ENCODE measurements around the gene C19orf44. TPM values are rescaled to one million over a fixed set of nuclear protein-coding genes. Genes with fewer than 3 reads are reported as not detected.

The C19orf44 gene
- total and polyA plus RNA-seq, 2 of the 4 experiments (the other 2 are of a cell fraction): 1.4 to 3.8 TPM

DNA sequence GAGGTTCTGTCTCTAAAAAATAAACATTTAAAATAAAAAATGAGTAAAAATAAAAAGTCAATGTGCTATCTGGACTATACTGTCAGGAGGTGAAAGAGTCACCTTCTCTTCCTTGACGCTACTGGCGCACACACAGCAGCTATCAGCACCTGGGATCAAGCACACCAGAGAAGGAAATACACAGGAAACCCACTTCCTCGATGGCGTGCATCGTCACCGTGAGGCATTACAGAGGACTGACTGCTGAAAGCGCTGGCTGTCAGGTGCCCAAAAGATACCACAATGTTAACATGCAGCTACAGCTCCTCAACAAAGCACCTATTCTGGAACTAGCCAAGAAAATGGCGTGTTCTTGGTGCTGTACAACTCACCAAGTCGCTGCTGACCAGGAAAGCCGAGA is 70.0 kb downstream of the C19orf44 start:
- dilution Hi-C loops (cut with HindIII; ENCODE audit: low sequenced_read_pairs, unreplicated experiment): no loop called here
- Histone ChIP-seq H3K9me3 (ENCODE audit: control insufficient read depth, insufficient read depth, low read length) (no peaks in the 10 kb centered on the region), H3K4me2 (ENCODE audit: low read depth, low read length) (no peak overlapping the region), H3K14ac (replicated peaks; ENCODE audit: low read depth, low read length) (no peak overlapping the region), H3K56ac (ENCODE audit: extremely low read depth, insufficient read depth, low read length) (no peak overlapping the region), H2AFZ (replicated peaks; ENCODE audit: low read length, poor library complexity) (no peak overlapping the region), H2BK120ac (ENCODE audit: low read depth, low read length) (no peak overlapping the region), H3K27me3 (ENCODE audit: control insufficient read depth, insufficient read depth, low read length) (no peaks in the 10 kb centered on the region), H3K36me3 (ENCODE audit: control insufficient read depth, insufficient read depth, low read length) (peaks cover 54% of the 10 kb centered on the region), H3K18ac (ENCODE audit: low read depth, low read length) (no peak overlapping the region), H2BK5ac (ENCODE audit: low read depth, low read length, poor library complexity, severe bottlenecking) (no peak overlapping the region), H3K9me1 (ENCODE audit: insufficient read depth, low read length) (peaks cover 13% of the 10 kb centered on the region), H2BK15ac (ENCODE audit: low read depth, low read length) (no peak overlapping the region), H4K5ac (ENCODE audit: low read depth, low read length) (no peak overlapping the region), H3K27ac (ENCODE audit: insufficient read depth, low read length) (no peak overlapping the region), H3K4me1 (ENCODE audit: control insufficient read depth, insufficient read depth, low read length) (peaks cover 4% of the 10 kb centered on the region), H4K20me1 (ENCODE audit: insufficient read depth, low read length) (peaks cover 9% of the 10 kb centered on the region), H3K4ac (ENCODE audit: low read depth, low read length) (no peak overlapping the region), H2AK5ac (ENCODE audit: low read depth, low read length) (no peak overlapping the region), H3K79me1 (ENCODE audit: low read depth in 1 of 2, low read length in 2 of 2) (peaks cover 28 to 64% of the 10 kb centered on the region in 2 experiments), H2BK20ac (ENCODE audit: low read depth, low read length) (no peak overlapping the region), H4K91ac (ENCODE audit: insufficient read depth, low read depth, low read length) (no peak overlapping the region), H3K9ac (ENCODE audit: low read depth, low read length) (no peak overlapping the region), H2AK9ac (replicated peaks; ENCODE audit: low read depth, low read length, poor library complexity) (no peak overlapping the region), H3K4me3 (ENCODE audit: insufficient read depth, low read depth, low read length) (no peak overlapping the region), H4K8ac (ENCODE audit: low read depth in 2 of 2, low read length in 2 of 2) (no peak overlapping the region), H3K23ac (ENCODE audit: low read depth, low read length) (no peak overlapping the region)
- in situ Hi-C loops (cut with MboI; ENCODE audit: low sequenced_read_pairs): no loop called here
- no peak for ATAC-seq (ENCODE audit: low read depth)
- ChIA-PET POLR2A (ENCODE audit: unreplicated experiment) (no interaction called here), CTCF (no interaction called here)
- 97% methylated on average over 6 of the region's 10 CpGs; no CpG with 5 or more reads in 1 of the 2 experiments for WGBS, 2 experiments (ENCODE audit: extremely low coverage in 2 of 2, insufficient read length in 1 of 2)
- DNase-seq: no peak
- intact Hi-C loops (cut with micrococcal nuclease): no loop called here
- TF ChIP-seq RFX5 (IDR thresholded peaks at IDR 0.05; ENCODE audit: low read depth, low read length) (no peak), MAFK (IDR thresholded peaks at IDR 0.05; ENCODE audit: low read depth, low read length) (no peak), SMC3 (IDR thresholded peaks at IDR 0.05; ENCODE audit: low read depth, low read length) (no peak), MXI1 (IDR thresholded peaks at IDR 0.05; ENCODE audit: borderline replicate concordance, low read depth, low read length) (no peak), MAZ (IDR thresholded peaks at IDR 0.05; ENCODE audit: borderline replicate concordance, low read depth, low read length) (no peak), BHLHE40 (IDR thresholded peaks at IDR 0.05; ENCODE audit: low read depth, low read length) (no peak), NFE2L2 (IDR thresholded peaks at IDR 0.05; ENCODE audit: low read depth, low read length) (no peak), POLR2A (IDR thresholded peaks at IDR 0.05; ENCODE audit: low read depth, low read length) (no peak), CHD1 (IDR thresholded peaks at IDR 0.05; ENCODE audit: low read depth, low read length) (no peak), CEBPB (IDR thresholded peaks at IDR 0.05; ENCODE audit: low read depth, low read length) (no peak), ELK1 (IDR thresholded peaks at IDR 0.05; ENCODE audit: borderline replicate concordance, low read depth, low read length) (no peak), RAD21 (IDR thresholded peaks at IDR 0.05; ENCODE audit: low read length) (no peak), RCOR1 (IDR thresholded peaks at IDR 0.05; ENCODE audit: insufficient replicate concordance, low read length) (no peak), FOS (IDR thresholded peaks at IDR 0.05; ENCODE audit: low read depth, low read length) (no peak)
- TF ChIP-seq, protein P1, sequence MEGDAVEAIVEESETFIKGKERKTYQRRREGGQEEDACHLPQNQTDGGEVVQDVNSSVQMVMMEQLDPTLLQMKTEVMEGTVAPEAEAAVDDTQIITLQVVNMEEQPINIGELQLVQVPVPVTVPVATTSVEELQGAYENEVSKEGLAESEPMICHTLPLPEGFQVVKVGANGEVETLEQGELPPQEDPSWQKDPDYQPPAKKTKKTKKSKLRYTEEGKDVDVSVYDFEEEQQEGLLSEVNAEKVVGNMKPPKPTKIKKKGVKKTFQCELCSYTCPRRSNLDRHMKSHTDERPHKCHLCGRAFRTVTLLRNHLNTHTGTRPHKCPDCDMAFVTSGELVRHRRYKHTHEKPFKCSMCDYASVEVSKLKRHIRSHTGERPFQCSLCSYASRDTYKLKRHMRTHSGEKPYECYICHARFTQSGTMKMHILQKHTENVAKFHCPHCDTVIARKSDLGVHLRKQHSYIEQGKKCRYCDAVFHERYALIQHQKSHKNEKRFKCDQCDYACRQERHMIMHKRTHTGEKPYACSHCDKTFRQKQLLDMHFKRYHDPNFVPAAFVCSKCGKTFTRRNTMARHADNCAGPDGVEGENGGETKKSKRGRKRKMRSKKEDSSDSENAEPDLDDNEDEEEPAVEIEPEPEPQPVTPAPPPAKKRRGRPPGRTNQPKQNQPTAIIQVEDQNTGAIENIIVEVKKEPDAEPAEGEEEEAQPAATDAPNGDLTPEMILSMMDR (conservative IDR thresholded peaks at IDR 0.05; ENCODE audit: low read depth, low read length): no peak
- TF ChIP-seq, protein P2, sequence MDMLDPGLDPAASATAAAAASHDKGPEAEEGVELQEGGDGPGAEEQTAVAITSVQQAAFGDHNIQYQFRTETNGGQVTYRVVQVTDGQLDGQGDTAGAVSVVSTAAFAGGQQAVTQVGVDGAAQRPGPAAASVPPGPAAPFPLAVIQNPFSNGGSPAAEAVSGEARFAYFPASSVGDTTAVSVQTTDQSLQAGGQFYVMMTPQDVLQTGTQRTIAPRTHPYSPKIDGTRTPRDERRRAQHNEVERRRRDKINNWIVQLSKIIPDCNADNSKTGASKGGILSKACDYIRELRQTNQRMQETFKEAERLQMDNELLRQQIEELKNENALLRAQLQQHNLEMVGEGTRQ (IDR thresholded peaks at IDR 0.05; ENCODE audit: low read depth, low read length): no peak
- BruUV-seq (replicated peaks): no TSS peak

All from IMR-90 (cell line).